Keratinocyte (primary cell): Measurements from ENCODE around the gene MAP1LC3B.
"Not testable (repeated sequence)": the region's sequence is repeated elsewhere in the genome, so short reads cannot be mapped to it uniquely, and the experiment has no call there.

Source experiments
- CTCF ChIP-seq, 3 experiments: IDR thresholded peaks in 1 of 3; conservative IDR thresholded peaks in 1 of 3; optimal IDR thresholded peaks in 1 of 3; 2 replicates in 2 of 3; 3 replicates in 1 of 3; pipeline versions ENCODE3 to v1.5.1; 2011; ENCODE audit warnings: low read length in 3 of 3, mild to moderate bottlenecking in 3 of 3, moderate library complexity in 2 of 3, control low read depth in 1 of 3, inconsistent platforms in 1 of 3; ENCODE audit not compliant: insufficient read depth in 2 of 3; ENCODE audit errors: extremely low read depth in 1 of 3
- EZH2 ChIP-seq: IDR thresholded peaks from one replicate; pipeline ENCODE4 v1.6.1; 2012; ENCODE audit warnings: inconsistent platforms, mild to moderate bottlenecking, low read length, moderate library complexity

GRCh38 chr16:87362828-87363559, 29.1 kb upstream of the MAP1LC3B start:
- not testable (repeated sequence) for TF ChIP-seq EZH2; CTCF (optimal IDR thresholded peaks at IDR 0.05 in 1 of 3, IDR thresholded peaks at IDR 0.05 in 1 of 3, conservative IDR thresholded peaks at IDR 0.05 in 1 of 3; ENCODE audit: extremely low read depth in 1 of 3, insufficient read depth in 2 of 3, low read length in 3 of 3)
